Upper lobe of right lung (tissue), 1 donor: ENCODE data around the gene ST8SIA6. TPM values are rescaled to one million over a fixed set of nuclear protein-coding genes. Genes with fewer than 3 reads are reported as not detected.

Experiments used
- ATAC-seq: fragments of 200-7000 bp; cut with Tn5 transposase; one replicate; pipeline ENCODE4 v1.9.1; 2020; ENCODE audit warnings: mild to moderate bottlenecking, moderate library complexity
- DNase-seq: peaks from one replicate; pipeline ENCODE4 v3.0.0-alpha.2; 2020
- H3K27ac ChIP-seq: fragments of 200-600 bp; one replicate; pipeline ENCODE4 v1.8.0; 2022
- H3K27me3 ChIP-seq: fragments of 200-600 bp; one replicate; pipeline ENCODE4 v1.8.0; 2022; ENCODE audit warnings: mild to moderate bottlenecking
- H3K36me3 ChIP-seq: fragments of 200-600 bp; one replicate; pipeline ENCODE4 v1.8.0; 2022
- H3K4me1 ChIP-seq: fragments of 200-600 bp; one replicate; pipeline ENCODE4 v1.8.0; 2022
- H3K4me3 ChIP-seq: fragments of 200-600 bp; one replicate; pipeline ENCODE4 v1.8.0; 2022; ENCODE audit warnings: mild to moderate bottlenecking
- H3K9me3 ChIP-seq: fragments of 200-600 bp; one replicate; pipeline ENCODE4 v1.8.0; 2022
- CTCF ChIP-seq: fragments of 200-600 bp; IDR thresholded peaks from one replicate; pipeline ENCODE4 v1.8.0; 2022; ENCODE audit warnings: antibody characterized with exemption
- intact Hi-C: fragments of 100-400 bp; cut with DNase I; formaldehyde crosslinking; loops from one replicate; pipeline ENCODE4 v1.11.0; 2022
- total RNA-seq: library from RNA; stranded (reverse); fragmentation: NEBNext Ultra II Directional; extraction: Animal tissue kit (Norgen Biotek cat#: 25700); gene quantifications from one replicate; pipeline ENCODE4 v1.2.1, GENCODE V29; 2021
- donor health status: DM: no; HTN: yes; CAD: no; lungs with severe emphysema.

Gene ST8SIA6
- total RNA-seq, 1 donor from 2014 or later: 13.9 TPM

DNA sequence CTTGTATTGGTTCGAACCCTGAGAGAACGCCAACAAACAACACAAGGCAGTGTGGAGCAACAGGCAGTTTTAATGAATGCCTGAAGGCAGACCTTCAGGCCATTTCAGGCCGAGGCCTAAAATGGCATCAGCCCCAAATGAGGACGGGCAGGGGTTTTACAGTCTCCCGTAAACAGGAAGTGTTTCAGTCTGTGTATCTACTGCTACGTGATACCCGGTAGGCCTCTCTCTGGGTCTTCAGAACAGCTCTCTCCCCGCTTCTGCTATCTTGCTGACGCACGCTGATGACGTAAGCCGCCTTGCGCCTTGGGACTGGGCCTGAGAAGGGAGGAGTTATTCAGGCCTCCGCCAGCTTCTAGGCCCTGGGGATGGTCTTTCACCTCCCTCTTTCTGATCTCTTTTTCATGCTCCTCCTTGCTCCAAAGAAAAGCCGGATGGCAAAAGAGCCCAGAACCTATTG lies 67.7 kb downstream of the ST8SIA6 start:
- ATAC-seq (no peak), DNase-seq (no peak)
- no peaks in the 10 kb centered on the region for H3K36me3 ChIP-seq
- no peaks in the 10 kb centered on the region for H3K4me1 ChIP-seq
- H3K27ac ChIP-seq: no peak overlapping the region
- no peaks in the 10 kb centered on the region for H3K27me3 ChIP-seq
- H3K4me3 ChIP-seq: no peak overlapping the region
- intact Hi-C loops: no loop called here
- no peaks in the 10 kb centered on the region for H3K9me3 ChIP-seq
- no peak for TF ChIP-seq CTCF

DNA sequence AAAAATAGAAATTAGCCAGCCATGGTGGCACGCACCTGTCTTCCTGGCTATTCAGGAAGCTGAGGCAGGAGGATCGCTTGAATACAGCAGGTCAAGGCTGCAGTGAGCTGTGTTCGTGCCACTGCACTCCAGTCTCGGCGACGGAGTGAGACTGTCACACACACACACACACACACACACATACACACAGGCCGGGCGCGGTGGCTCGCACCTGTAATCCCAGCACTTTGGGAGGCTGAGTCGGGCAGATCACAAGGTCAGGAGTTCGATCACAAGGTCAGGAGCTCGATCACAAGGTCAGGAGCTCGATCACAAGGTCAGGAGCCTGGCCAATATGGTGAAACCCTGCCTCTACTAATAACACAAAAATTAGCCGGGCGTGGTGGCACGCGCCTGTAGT lies 68.4 kb downstream of the ST8SIA6 start:
- intact Hi-C loops: no loop called here
- Histone ChIP-seq H3K27me3 (no peaks in the 10 kb centered on the region), H3K36me3 (no peaks in the 10 kb centered on the region), H3K4me3 (no peak overlapping the region), H3K27ac (no peak overlapping the region), H3K4me1 (no peaks in the 10 kb centered on the region), H3K9me3 (no peaks in the 10 kb centered on the region)
- DNase-seq: no peak
- ATAC-seq: no peak
- no peak for TF ChIP-seq CTCF

- TF ChIP-seq CTCF: no peak
- no peak overlapping the region for H3K4me3 ChIP-seq
- ATAC-seq (no peak), DNase-seq (no peak)
- no peak overlapping the region for H3K27ac ChIP-seq
- H3K27me3 ChIP-seq: no peaks in the 10 kb centered on the region
- intact Hi-C loops: no loop called here
- H3K36me3 ChIP-seq: no peaks in the 10 kb centered on the region
- no peaks in the 10 kb centered on the region for H3K9me3 ChIP-seq
- H3K4me1 ChIP-seq: no peaks in the 10 kb centered on the region
Measured at GRCh38 chr10:17385066-17385465, 69.3 kb downstream of the ST8SIA6 start.

GRCh38 chr10:17383801-17384555 lies 70.4 kb downstream of the ST8SIA6 start:
- H3K36me3 ChIP-seq: no peaks in the 10 kb centered on the region
- TF ChIP-seq CTCF: no peak
- H3K4me3 ChIP-seq: no peak overlapping the region
- no peak for ATAC-seq
- no peaks in the 10 kb centered on the region for H3K27me3 ChIP-seq
- H3K9me3 ChIP-seq: no peaks in the 10 kb centered on the region
- H3K27ac ChIP-seq: no peak overlapping the region
- no peak for DNase-seq
- H3K4me1 ChIP-seq: no peaks in the 10 kb centered on the region
- intact Hi-C loops: no loop called here

DNA sequence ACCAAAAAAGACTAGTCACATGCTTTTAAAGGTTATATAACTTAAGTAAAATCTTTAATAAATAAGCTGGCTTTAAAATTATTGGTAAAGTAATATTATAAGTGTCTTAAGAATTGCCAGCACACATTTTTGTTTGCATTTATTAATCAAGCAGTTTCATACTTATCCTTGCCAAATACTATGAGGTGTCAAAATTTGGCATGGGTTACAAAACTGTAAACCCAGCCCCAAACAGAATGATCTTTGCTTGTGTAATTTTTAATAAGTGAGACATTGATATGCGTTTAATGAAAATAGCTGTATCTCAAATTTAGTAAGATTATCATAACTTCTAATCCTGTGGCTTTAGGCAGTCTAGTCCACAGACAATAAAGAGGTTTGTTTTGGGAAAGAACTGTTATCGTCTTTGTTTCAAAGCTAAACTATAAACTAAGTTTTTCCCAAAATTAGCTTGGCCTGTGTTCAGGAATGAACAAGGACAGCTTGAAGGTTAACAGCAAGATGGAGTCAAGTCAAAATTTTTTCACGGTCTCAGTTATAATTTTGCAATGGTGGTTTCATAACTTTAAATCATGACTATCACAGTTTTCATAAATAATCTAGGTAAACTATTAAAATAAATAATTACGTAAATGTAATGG lies 72.8 kb downstream of the ST8SIA6 start:
- H3K9me3 ChIP-seq: no peaks in the 10 kb centered on the region
- H3K36me3 ChIP-seq: no peaks in the 10 kb centered on the region
- H3K27ac ChIP-seq: no peak overlapping the region
- ATAC-seq (no peak), DNase-seq (no peak)
- TF ChIP-seq CTCF: no peak
- no peaks in the 10 kb centered on the region for H3K27me3 ChIP-seq
- H3K4me1 ChIP-seq: no peaks in the 10 kb centered on the region
- intact Hi-C loops: no loop called here
- no peak overlapping the region for H3K4me3 ChIP-seq
